Right renal pelvis (tissue), 4 donors: ENCODE results near the gene PLCH1. TPM values are rescaled to one million over a fixed set of nuclear protein-coding genes. Genes with fewer than 3 reads are reported as not detected.

Experiments
- DNase-seq, 4 donors: peaks; one replicate each; pipeline ENCODE4 v3.0.0-alpha.2; 2013; ENCODE audit warnings: low read depth in 4 of 4, low spot score in 3 of 4, missing footprints in 1 of 4
- polyA plus RNA-seq, 4 donors: library from polyadenylated mRNA; unstranded; fragments of 120-200 nt; gene quantifications; one replicate each; pipeline ENCODE4 v1.2.1, GENCODE V29; 2013; ENCODE audit not compliant: insufficient read length in 4 of 4

Gene PLCH1
- polyA plus RNA-seq, 4 donors: 10.1 to 10.5 (median 10.3) TPM

DNA sequence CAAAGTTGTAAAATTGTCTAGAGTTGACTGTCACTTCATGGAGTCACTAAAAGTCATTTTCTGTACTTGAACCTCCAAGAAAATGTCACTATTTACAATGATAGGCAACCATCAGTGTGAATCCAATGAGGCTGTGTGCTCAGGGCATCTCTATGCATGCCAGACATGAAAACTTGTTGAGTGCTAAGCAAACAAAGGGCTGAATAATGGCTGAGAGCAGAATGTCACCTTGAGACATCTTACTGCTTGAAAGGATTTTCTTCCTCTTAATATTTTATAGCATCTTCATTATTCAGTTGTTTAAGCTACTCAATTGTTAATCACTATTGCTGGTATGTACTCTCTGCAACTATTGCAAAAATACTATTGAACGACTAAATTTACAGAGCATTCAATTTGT, 184.7 kb downstream of the PLCH1 start:
- no peak for DNase-seq

DNA sequence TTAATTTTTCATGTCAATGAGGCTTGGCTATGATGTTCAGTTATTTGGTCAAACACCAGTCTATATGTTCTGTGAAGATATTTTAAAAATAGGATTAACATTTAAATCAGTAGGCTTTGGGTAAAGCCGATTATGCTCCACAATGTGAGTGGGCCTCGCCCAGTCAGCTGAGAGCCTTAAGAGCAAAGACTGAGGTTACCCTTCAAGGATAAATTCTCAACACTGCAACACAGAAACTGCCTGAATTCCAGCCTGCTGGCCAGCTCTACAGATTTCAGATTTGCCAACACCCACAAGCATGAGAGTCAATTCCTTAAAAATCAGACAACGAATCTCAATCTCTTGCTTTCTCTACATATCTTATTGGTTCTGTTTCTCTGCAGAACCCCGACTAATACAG, 188.3 kb downstream of the PLCH1 start:
- no peak for DNase-seq

- no peak for DNase-seq
Measured at GRCh38 chr3:155555479-155556060, 189.3 kb downstream of the PLCH1 start.

DNA sequence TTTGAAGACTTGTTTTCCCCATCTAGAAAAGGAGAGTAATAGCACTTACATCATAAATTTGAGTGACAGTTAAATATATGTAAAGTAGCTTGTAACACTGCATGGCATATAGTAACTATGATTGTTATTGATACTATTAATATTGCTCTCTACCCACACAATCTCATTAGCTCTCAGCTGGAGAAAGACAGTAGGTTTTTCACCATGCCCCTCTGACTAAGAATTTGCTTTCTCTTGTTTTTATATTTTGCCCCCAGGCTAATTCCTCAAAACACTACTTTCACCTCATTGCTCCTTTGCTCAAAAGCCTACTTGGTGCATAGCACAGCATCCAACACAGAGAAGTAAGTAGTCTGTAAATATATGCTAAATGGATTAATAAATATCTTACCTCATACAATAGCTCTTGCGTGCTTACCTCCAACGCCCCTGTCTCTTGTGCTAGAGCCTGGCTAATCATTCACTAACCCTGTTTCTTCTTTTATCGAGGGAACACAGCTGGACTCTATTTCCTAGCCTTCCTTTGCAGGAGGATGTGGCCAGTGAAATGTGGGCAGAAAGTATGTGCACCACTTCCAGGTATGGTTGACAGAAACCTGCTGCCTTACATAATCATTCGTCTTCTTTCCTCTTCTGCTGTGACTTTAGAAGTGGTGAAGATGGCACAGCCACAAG, 190.0 kb downstream of the PLCH1 start:
- no peak for DNase-seq

GRCh38 chr3:155553780-155554179, 191.1 kb downstream of the PLCH1 start:
- no peak for DNase-seq

- no peak for DNase-seq
Measured at GRCh38 chr3:155553326-155553725, 191.5 kb downstream of the PLCH1 start.

DNA sequence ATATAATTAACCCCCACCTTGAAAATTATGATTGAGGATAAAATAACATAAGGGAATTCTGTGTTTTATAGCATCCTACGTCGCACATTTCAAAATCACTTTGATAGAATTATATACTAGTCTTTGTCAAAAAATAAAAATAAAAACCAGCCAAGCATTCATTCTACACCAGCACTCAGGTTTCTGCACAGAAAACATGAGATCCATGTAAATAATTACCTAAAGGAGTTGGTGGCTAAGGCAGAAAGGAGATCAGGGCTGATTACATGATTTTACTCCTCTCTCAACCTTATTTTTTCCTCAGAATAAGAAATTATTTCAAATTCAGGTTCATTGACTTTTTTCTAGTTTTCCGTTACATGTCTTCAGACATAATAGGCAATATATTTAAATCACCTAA, 194.5 kb downstream of the PLCH1 start:
- no peak for DNase-seq

DNA sequence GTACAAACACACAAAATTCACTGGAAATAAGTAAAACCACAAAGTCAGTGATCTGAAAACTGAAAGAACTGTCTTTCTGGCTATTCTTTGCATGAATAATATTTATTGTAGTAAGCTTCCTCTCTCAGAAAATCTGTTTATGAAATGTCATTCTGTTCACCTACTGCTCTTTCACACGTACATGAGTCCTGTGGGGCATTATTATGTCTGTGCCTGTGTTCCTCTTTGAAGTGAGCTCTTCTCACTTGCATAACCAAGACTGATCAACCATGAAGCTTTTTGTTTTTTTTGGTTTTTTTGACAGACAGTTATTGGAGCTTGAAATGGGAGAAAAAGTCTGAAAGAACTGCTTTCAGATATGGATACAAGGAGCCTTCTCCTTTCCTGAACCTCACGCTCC, 195.8 kb downstream of the PLCH1 start:
- DNase-seq: no peak

DNA sequence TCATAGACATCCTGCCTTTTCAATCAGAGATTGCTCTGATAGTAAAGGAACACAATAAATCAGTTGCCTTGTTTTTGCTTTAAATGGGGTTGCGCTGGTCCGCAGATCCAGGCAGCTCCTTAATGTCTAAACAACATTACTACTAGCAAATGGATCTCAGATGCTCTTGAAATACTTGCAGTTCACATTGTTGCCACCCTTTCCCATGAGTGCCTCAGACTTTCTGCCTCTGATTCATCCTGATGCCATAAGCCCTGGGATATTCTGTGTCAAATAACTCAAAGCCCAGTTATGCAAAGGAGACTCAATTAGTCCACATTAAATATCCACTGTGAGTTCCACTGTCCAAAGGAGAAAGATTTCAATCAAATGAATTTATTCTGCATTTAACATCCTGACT, 196.7 kb downstream of the PLCH1 start:
- no peak for DNase-seq

DNA sequence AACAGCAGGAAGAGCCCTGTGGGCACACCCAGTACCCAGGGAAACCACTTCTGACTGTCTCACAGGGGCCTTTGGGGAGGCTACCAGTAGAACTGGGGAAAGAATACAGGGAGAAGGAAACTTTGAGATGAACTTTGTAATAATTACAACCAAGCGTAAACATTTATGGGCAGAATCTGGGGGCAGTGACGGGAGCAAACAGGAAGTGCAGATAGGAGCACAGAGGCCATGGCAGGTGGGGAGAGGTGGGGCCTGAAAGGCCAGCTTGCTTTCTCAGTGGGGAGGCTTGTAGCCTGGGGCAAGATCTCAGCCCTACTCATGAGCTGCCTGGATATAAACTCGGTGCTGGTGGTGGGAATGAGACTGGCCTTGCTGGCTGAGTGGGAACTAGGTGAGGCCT, 209.8 kb downstream of the PLCH1 start:
- no peak for DNase-seq

DNA sequence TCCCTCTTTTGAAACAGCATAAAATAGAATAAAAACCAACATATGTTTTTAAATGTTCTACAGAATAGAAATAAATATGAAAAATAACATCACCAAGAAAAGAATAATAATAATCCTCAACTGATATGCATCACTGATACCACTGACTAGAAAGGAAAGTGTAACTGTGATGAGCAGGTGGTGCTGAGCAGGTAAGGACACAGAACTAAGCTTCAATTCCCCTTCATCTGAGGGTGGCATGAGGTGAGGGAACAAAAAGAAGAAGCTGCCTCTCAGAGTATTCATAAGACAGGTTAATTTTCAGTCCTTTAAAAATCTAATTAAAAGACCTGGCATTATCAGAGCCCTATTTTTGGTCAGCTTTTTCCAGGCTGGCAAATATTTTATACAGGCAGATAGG, 216.3 kb downstream of the PLCH1 start:
- no peak for DNase-seq

- no peak for DNase-seq
Measured at GRCh38 chr3:155525324-155525833, 219.5 kb downstream of the PLCH1 start.

DNA sequence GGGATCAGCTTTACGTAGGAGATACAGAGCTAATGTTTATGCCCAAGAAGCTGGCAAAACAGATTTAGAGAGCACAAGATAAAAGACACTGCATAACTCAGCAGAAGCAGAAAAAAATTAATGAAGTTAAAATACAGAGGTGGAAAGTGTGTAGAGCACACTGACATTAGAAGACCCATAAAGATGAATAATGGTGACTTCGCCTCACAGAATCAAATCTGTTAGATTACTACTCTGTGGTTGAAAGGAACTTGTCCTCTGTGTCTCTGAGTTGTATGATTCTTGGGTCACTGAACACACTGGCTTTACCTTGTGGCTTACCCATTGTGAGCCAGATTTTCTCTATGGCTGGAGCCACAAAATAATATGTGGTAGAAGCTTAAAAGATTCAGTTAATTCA, 224.4 kb downstream of the PLCH1 start:
- DNase-seq: no peak

DNA sequence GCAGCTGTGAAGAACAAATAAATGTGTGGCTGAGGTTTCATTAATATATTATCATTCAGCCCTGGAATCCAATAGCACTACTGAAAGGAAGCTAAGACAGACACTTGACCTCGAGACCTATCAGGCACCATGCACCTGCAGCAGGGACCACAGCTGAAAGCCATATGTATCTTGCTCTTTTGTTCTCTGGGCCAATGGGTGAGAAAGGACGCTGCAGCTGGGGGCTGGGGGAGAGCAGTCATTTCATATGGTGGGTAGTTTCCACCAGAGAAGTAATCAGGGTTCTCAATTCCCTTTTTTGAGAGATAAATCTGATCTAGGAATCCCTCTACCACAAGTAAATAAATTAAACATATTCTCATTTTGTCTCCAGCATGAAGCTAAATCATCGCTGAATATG, 225.8 kb downstream of the PLCH1 start:
- DNase-seq: no peak

DNA sequence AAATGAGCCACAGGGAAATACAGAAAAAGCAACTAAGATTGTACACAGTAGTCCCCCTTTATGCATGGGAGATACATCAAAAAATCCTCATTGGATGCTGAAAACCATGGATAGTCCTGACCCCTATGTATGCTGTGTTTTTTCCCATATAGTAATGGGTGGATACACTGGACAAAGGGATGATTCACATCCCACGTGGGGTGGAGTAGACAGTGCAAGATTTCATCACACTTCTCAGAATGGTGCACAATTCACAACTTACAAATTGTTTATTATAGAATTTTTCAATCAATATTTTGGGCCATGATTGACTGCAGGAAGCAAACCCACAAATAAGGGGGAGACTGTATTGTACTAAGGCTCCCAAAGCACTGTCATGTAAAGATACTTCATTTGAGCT, 227.0 kb downstream of the PLCH1 start:
- DNase-seq: no peak

DNA sequence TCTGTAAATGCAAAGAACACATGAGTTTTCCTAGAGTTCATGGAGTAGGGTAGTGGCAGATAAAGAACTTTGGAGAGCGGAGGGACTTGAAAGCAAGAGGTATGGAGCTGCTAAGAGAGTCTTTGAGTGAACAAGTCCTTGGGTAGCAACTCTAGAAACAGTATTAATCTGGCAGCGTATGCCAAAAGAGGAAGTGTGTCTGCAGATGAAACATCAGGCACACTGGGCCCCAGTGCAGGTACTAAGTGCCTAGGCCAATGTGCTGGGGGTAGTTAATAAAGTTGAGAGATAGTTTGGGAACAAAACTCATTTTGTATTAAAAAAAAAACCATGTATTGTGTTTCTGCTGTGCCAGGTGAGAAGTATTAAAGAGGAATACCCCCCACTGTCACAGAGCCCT, 228.4 kb downstream of the PLCH1 start:
- no peak for DNase-seq

GRCh38 chr3:155512867-155513261, 232.0 kb downstream of the PLCH1 start:
- no peak for DNase-seq

- DNase-seq: no peak
Measured at GRCh38 chr3:155512175-155512866, 232.6 kb downstream of the PLCH1 start.

DNA sequence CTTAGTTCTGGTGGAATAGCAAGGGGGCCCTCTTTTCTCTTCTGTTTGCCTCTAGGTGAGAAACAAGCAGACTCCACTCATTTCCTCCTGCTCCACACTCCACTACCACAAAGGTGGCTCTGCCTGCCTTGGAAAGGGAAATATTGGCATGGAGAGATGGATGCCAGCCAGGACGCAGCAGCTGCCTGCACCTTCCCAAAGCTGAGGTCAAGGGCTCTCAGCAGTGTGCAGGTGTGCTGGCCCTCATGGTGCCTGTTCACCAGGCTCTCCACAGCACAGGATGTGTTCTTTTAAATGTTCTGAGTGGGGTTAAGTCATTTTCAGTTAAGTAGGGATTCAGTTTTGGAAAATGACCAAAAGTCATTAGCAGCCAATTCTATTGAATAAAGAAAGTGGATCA, 240.2 kb downstream of the PLCH1 start:
- no peak for DNase-seq

- no peak for DNase-seq
Measured at GRCh38 chr3:155502630-155503029, 242.2 kb downstream of the PLCH1 start.

GRCh38 chr3:155500194-155500818, 244.6 kb downstream of the PLCH1 start:
- no peak for DNase-seq
